SK-N-SH (cell line): Measurements from ENCODE around the gene ZPR1.

Source experiments
- CTCF ChIP-seq: fragments of 200-600 bp; sonication (generic); IDR thresholded peaks from 2 replicates; pipeline ENCODE4 v1.6.1; 2017; ENCODE audit warnings: antibody characterized with exemption, mild to moderate bottlenecking, moderate library complexity
- ELF1 ChIP-seq: IDR thresholded peaks from 2 replicates; pipeline ENCODE4 v1.4.0; 2012
- GABPA ChIP-seq: IDR thresholded peaks from 2 replicates; pipeline ENCODE4 v1.4.0; 2012; ENCODE audit warnings: low read depth, mild to moderate bottlenecking
- GATA2 ChIP-seq: sonication (generic); formaldehyde crosslinking; IDR thresholded peaks from 2 replicates; pipeline ENCODE4 v1.5.0; 2020; ENCODE audit warnings: mild to moderate bottlenecking, missing genetic modification reagents
- MXI1 ChIP-seq: IDR thresholded peaks from 2 replicates; pipeline ENCODE4 v1.6.1; 2012; ENCODE audit warnings: mild to moderate bottlenecking, low read depth, low read length, improper control_type of control experiment
- POLR2AphosphoS5 ChIP-seq: IDR thresholded peaks from 2 replicates; pipeline ENCODE4 v1.6.1; 2012; ENCODE audit warnings: low read depth, low read length
- RCOR1 ChIP-seq: fragments of 150-350 bp; IDR thresholded peaks from 2 replicates; pipeline ENCODE4 v1.6.1; 2017; ENCODE audit warnings: antibody characterized with exemption, low read length
- RFX5 ChIP-seq: IDR thresholded peaks from 2 replicates; pipeline ENCODE4 v1.6.1; 2012; ENCODE audit warnings: mild to moderate bottlenecking, improper control_type of control experiment, low read length
- SIN3A ChIP-seq: IDR thresholded peaks from 2 replicates; pipeline ENCODE4 v1.6.1; 2012; ENCODE audit warnings: low read depth, mild to moderate bottlenecking, low read length, moderate library complexity, borderline replicate concordance
- TAF1 ChIP-seq: IDR thresholded peaks from 2 replicates; pipeline ENCODE4 v1.6.1; 2012; ENCODE audit warnings: low read depth, mild to moderate bottlenecking, low read length, moderate library complexity, borderline replicate concordance
- TCF12 ChIP-seq: IDR thresholded peaks from 2 replicates; pipeline ENCODE4 v1.4.0; 2012
- TF ChIP-seq, protein P1 (sequence below): IDR thresholded peaks from 2 replicates; pipeline ENCODE4 v1.6.1; 2012; ENCODE audit warnings: mild to moderate bottlenecking, low read depth, low read length, moderate library complexity

- TF ChIP-seq CTCF (no peak), RCOR1 (no peak), TCF12 (no peak), RFX5 (no peak), ELF1 (no peak), GABPA (no peak), POLR2AphosphoS5 (no peak), SIN3A (no peak), MXI1 (no peak), GATA2 (CRISPR knock-in tag) (no peak), TAF1 (no peak)
- TF ChIP-seq, protein P1, sequence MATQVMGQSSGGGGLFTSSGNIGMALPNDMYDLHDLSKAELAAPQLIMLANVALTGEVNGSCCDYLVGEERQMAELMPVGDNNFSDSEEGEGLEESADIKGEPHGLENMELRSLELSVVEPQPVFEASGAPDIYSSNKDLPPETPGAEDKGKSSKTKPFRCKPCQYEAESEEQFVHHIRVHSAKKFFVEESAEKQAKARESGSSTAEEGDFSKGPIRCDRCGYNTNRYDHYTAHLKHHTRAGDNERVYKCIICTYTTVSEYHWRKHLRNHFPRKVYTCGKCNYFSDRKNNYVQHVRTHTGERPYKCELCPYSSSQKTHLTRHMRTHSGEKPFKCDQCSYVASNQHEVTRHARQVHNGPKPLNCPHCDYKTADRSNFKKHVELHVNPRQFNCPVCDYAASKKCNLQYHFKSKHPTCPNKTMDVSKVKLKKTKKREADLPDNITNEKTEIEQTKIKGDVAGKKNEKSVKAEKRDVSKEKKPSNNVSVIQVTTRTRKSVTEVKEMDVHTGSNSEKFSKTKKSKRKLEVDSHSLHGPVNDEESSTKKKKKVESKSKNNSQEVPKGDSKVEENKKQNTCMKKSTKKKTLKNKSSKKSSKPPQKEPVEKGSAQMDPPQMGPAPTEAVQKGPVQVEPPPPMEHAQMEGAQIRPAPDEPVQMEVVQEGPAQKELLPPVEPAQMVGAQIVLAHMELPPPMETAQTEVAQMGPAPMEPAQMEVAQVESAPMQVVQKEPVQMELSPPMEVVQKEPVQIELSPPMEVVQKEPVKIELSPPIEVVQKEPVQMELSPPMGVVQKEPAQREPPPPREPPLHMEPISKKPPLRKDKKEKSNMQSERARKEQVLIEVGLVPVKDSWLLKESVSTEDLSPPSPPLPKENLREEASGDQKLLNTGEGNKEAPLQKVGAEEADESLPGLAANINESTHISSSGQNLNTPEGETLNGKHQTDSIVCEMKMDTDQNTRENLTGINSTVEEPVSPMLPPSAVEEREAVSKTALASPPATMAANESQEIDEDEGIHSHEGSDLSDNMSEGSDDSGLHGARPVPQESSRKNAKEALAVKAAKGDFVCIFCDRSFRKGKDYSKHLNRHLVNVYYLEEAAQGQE: no peak
These were observed 41.8 kb upstream of the ZPR1 start, which contains the start of gene APOC3 for GRCh38 chr11:116829525-116830183.
